Parathyroid adenoma (tissue), 2 donors: ENCODE data around the gene AGAP3.

Experiments used
- H2AFZ ChIP-seq: fragments of 300-600 bp; sonication (generic); one replicate; pipeline ENCODE4 v1.7.0; 2017; ENCODE audit warnings: antibody characterized with exemption, mild to moderate bottlenecking
- H3K27ac ChIP-seq: fragments of 300-600 bp; sonication (generic); one replicate; pipeline ENCODE4 v1.7.0; 2017
- H3K27me3 ChIP-seq: fragments of 300-600 bp; sonication (generic); one replicate; pipeline ENCODE4 v1.7.0; 2017; ENCODE audit warnings: low read length; ENCODE audit not compliant: control insufficient read depth, insufficient read depth
- H3K36me3 ChIP-seq: fragments of 300-600 bp; sonication (generic); one replicate; pipeline ENCODE4 v1.7.0; 2017; ENCODE audit warnings: low read length; ENCODE audit not compliant: control insufficient read depth, insufficient read depth
- H3K4me1 ChIP-seq: fragments of 300-600 bp; sonication (generic); one replicate; pipeline ENCODE4 v1.7.0; 2017; ENCODE audit warnings: control low read depth
- H3K4me2 ChIP-seq: fragments of 300-600 bp; sonication (generic); one replicate; pipeline ENCODE4 v1.7.0; 2017; ENCODE audit warnings: low read length
- H3K4me3 ChIP-seq: fragments of 300-600 bp; sonication (generic); one replicate; pipeline ENCODE4 v1.7.0; 2017; ENCODE audit warnings: low read depth, low read length
- H3K79me2 ChIP-seq: fragments of 300-600 bp; sonication (generic); one replicate; pipeline ENCODE4 v1.7.0; 2017; ENCODE audit warnings: control low read depth
- H3K9ac ChIP-seq: fragments of 300-600 bp; sonication (generic); one replicate; pipeline ENCODE4 v1.7.0; 2017; ENCODE audit warnings: mild to moderate bottlenecking
- H3K9me3 ChIP-seq: fragments of 300-600 bp; sonication (generic); one replicate; pipeline ENCODE4 v1.7.0; 2017; ENCODE audit warnings: low read length; ENCODE audit not compliant: control insufficient read depth
- CTCF ChIP-seq: fragments of 300-600 bp; sonication (generic); IDR thresholded peaks from one replicate; pipeline ENCODE4 v1.7.0; 2017; ENCODE audit warnings: antibody characterized with exemption, mild to moderate bottlenecking
- donor health status: primary hyperparathyroidism.

Gene AGAP3

GRCh38 chr7:151087245-151088018 lies 1.2 kb downstream of the AGAP3 start:
- Histone ChIP-seq H3K79me2 (peaks cover 48% of the 10 kb centered on the region), H3K4me1 (peaks cover 38% of the 10 kb centered on the region), H3K4me3 (peak overlapping the region; percentile 78), H3K27ac (peak overlapping the region; percentile 87), H2AFZ (peak overlapping the region; percentile 65), H3K36me3 (no peaks in the 10 kb centered on the region), H3K27me3 (no peaks in the 10 kb centered on the region), H3K9ac (peak overlapping the region; percentile 82), H3K9me3 (no peaks in the 10 kb centered on the region), H3K4me2 (peak overlapping the region; percentile 97)
- TF ChIP-seq CTCF, result no peak

GRCh38 chr7:151088019-151088855 lies 2.0 kb downstream of the AGAP3 start:
- peaks cover 38% of the 10 kb centered on the region for H3K4me1 ChIP-seq
- peak overlapping the region; percentile 78 for H3K4me3 ChIP-seq

GRCh38 chr7:151088856-151089699 lies 2.8 kb downstream of the AGAP3 start:
- Histone ChIP-seq H3K4me1 (peaks cover 38% of the 10 kb centered on the region), H3K36me3 (no peaks in the 10 kb centered on the region), H3K4me3 (peak overlapping the region; percentile 7), H2AFZ (no peak overlapping the region), H3K79me2 (peaks cover 64% of the 10 kb centered on the region), H3K27me3 (no peaks in the 10 kb centered on the region), H3K27ac (peak overlapping the region; percentile 87), H3K9me3 (no peaks in the 10 kb centered on the region), H3K4me2 (no peak overlapping the region), H3K9ac (no peak overlapping the region)
- no peak for TF ChIP-seq CTCF

More at GRCh38 chr7:151088019-151088855, 2.0 kb downstream of the AGAP3 start:
- H3K4me2 ChIP-seq, result peak overlapping the region; percentile 97
- H3K27me3 ChIP-seq, result no peaks in the 10 kb centered on the region
- peak overlapping the region; percentile 87 for H3K27ac ChIP-seq
- TF ChIP-seq CTCF, result no peak
- no peaks in the 10 kb centered on the region for H3K36me3 ChIP-seq
- no peaks in the 10 kb centered on the region for H3K9me3 ChIP-seq
- H3K9ac ChIP-seq, result no peak overlapping the region
- H3K79me2 ChIP-seq, result peaks cover 56% of the 10 kb centered on the region
- H2AFZ ChIP-seq, result no peak overlapping the region

- no peak overlapping the region for H3K9ac ChIP-seq
- no peaks in the 10 kb centered on the region for H3K9me3 ChIP-seq
- H3K79me2 ChIP-seq, result peaks cover 70% of the 10 kb centered on the region
- H3K27me3 ChIP-seq, result no peaks in the 10 kb centered on the region
- peaks cover 34% of the 10 kb centered on the region for H3K4me1 ChIP-seq
- no peak overlapping the region for H3K4me2 ChIP-seq
- H3K27ac ChIP-seq, result peak overlapping the region; percentile 87
- H3K36me3 ChIP-seq, result no peaks in the 10 kb centered on the region
- H3K4me3 ChIP-seq, result no peak overlapping the region
- no peak overlapping the region for H2AFZ ChIP-seq
- TF ChIP-seq CTCF, result no peak
Observed at GRCh38 chr7:151089893-151090730, 3.8 kb downstream of the AGAP3 start.
